Epithelial cell of proximal tubule (primary cell): Measurements from ENCODE around the gene PGBD5. TPM values are rescaled to one million over a fixed set of nuclear protein-coding genes. Genes with fewer than 3 reads are reported as not detected.

Source experiments
- DNase-seq: peaks from one replicate; pipeline ENCODE4 v3.0.0-alpha.2; 2011; ENCODE audit warnings: low read depth
- H3K4me3 ChIP-seq: 2 replicates; pipeline ENCODE4 v1.5.1; 2011; ENCODE audit warnings: low read depth, mild to moderate bottlenecking, low read length
- CTCF ChIP-seq: conservative IDR thresholded peaks from 2 replicates; pipeline ENCODE4 v1.5.1; 2012; ENCODE audit warnings: low read depth, mild to moderate bottlenecking, low read length
- total RNA-seq: library from RNA; depleted of rRNA; stranded (reverse); fragments of >200 nt; gene quantifications from 2 replicates; pipeline ENCODE4 v1.2.3, GENCODE V29; 2015

Gene PGBD5
- total RNA-seq, 1 donor from 2014 or later: 18.0 TPM

GRCh38 chr1:230280054-230280795 is 145.9 kb downstream of the PGBD5 start:
- TF ChIP-seq CTCF: peak; percentile 8
- no peak overlapping the region for H3K4me3 ChIP-seq
- no peak for DNase-seq

- no peak for TF ChIP-seq CTCF
- no peak overlapping the region for H3K4me3 ChIP-seq
- DNase-seq: no peak
These were observed 146.6 kb downstream of the PGBD5 start for GRCh38 chr1:230279583-230279945.

GRCh38 chr1:230278871-230279582 is 147.1 kb downstream of the PGBD5 start:
- no peak for DNase-seq
- no peak for TF ChIP-seq CTCF
- H3K4me3 ChIP-seq: no peak overlapping the region

- no peak for DNase-seq
- H3K4me3 ChIP-seq: no peak overlapping the region
- TF ChIP-seq CTCF: no peak
These were observed 147.8 kb downstream of the PGBD5 start for GRCh38 chr1:230278376-230278775.

DNA sequence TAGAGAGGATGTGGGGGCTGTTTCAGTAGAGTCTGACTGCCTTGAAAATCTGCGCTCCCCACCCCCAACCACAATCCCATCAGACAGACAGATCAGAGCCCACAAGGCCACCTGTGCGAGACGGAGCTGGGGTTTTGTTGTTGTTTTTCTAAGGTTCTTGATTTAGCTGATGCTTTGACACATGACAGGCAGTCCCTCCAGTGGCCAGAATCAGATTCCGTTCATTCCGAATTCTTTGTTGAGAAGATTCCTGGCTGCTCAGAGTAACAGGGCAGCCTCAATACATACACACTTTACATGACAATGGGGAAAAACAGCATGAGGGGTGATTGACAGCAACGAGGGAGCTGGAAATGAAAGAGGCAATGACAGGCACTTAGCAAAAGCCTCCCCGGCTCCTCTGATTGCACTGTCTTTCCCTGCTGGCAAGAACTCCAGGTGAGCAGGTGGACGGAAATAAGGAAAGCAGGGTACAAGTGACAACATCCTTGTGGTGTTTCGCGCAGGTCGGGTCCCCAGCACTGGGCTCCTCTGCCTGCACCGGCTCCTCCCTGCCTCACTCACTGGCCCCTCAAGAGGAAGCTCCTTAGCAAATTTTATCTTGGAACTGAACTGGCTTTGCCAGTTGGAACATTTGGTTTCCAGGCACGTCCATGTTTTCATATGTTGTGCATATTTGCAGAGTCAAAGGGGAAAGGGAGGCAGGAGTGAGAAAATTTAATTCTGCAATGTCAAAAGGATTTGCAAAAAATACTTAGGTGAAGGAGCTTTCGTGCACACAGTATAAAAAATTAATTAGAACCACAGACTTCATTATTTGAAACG is 148.7 kb downstream of the PGBD5 start:
- no peak overlapping the region for H3K4me3 ChIP-seq
- TF ChIP-seq CTCF: no peak
- DNase-seq: no peak

DNA sequence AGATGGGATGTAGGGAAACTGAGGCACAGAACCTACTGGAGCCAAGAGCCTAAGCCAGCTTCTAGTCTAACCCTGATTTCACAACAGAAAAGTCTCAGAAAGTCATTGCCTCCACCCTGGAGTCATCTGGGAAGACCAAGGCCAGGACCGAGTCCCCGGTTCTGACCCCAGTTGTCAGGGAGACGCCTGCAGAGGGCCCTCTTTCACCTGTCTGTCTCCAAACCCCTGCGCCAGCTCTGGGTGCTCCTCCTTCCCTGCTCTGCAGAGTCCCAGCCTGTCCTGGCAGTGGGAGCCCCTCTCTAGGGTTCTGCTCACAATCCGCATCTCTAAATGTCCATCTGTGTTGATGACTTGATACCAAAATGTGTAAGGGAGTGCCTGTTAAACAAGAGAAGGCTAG is 149.7 kb downstream of the PGBD5 start:
- DNase-seq: no peak
- no peak overlapping the region for H3K4me3 ChIP-seq
- no peak for TF ChIP-seq CTCF
